ENCODE results near the gene ZNF292.

- TF ChIP-seq POLR2A (IDR thresholded peaks at IDR 0.05; ENCODE audit: low read length) (no peak), GATA1 (IDR thresholded peaks at IDR 0.05; ENCODE audit: low read depth, low read length) (no peak)
These were observed 153.6 kb downstream of the ZNF292 start for GRCh38 chr6:87308970-87309369.

Data from erythroblast (primary cell).